OCI-LY3 (cell line): Measurements from ENCODE around the gene DHX8.

Source experiments
- H2AFZ ChIP-seq: fragments of 200-600, 300-600 bp; shearing (Covaris generic); 2 replicates; pipeline ENCODE4 v1.6.0; 2014; ENCODE audit warnings: antibody characterized with exemption, low read depth, low read length
- H3K27ac ChIP-seq: fragments of 200-600, 300-600 bp; sonication (generic); 2 replicates; pipeline ENCODE4 v1.5.1; 2014; ENCODE audit warnings: mild to moderate bottlenecking, low read length, moderate library complexity, mixed read lengths
- H3K27me3 ChIP-seq: fragments of 200-600, 300-600 bp; sonication (generic); 2 replicates; pipeline ENCODE4 v1.6.1; 2014; ENCODE audit warnings: low read depth, low read length, mixed read lengths
- H3K36me3 ChIP-seq: fragments of 200-600, 300-600 bp; sonication (generic); replicated peaks from 2 replicates; pipeline ENCODE3; 2014; ENCODE audit warnings: low read depth, low read length, mixed read lengths
- H3K4me1 ChIP-seq: fragments of 300-600, 200-600 bp; sonication (generic); 2 replicates; pipeline ENCODE4 v1.6.1; 2014; ENCODE audit warnings: low read length, mixed read lengths
- H3K4me2 ChIP-seq: fragments of 200-600, 300-600 bp; sonication (generic); 2 replicates; pipeline ENCODE4 v1.6.1; 2014; ENCODE audit warnings: low read length, mixed read lengths
- H3K4me3 ChIP-seq: fragments of 300-600, 200-600 bp; sonication (generic); 2 replicates; pipeline ENCODE4 v1.5.1; 2014; ENCODE audit warnings: antibody characterized with exemption, mild to moderate bottlenecking, low read length, moderate library complexity
- H3K79me2 ChIP-seq: fragments of 300-600, 200-600 bp; shearing (Covaris generic); 2 replicates; pipeline ENCODE4 v1.6.1; 2014; ENCODE audit warnings: mild to moderate bottlenecking, low read length, mixed read lengths
- H3K9ac ChIP-seq: fragments of 300-600, 200-600 bp; shearing (Covaris generic); 2 replicates; pipeline ENCODE4 v1.6.0; 2014; ENCODE audit warnings: mild to moderate bottlenecking, low read length, moderate library complexity
- H3K9me3 ChIP-seq: fragments of 200-600, 300-600 bp; shearing (Covaris generic); 2 replicates; pipeline ENCODE4 v1.6.1; 2014; ENCODE audit warnings: low read length, mixed read lengths; ENCODE audit not compliant: insufficient read depth
- H4K20me1 ChIP-seq: fragments of 200-600, 300-600 bp; sonication (generic); 2 replicates; pipeline ENCODE4 v1.6.1; 2016; ENCODE audit warnings: low read length, mixed read lengths; ENCODE audit not compliant: insufficient read depth
- CTCF ChIP-seq: fragments of 200-600, 300-600 bp; sonication (generic); IDR thresholded peaks from 2 replicates; pipeline ENCODE4 v1.5.1; 2014; ENCODE audit warnings: antibody characterized with exemption, low read length, low read depth
- EZH2phosphoT487 ChIP-seq: fragments of 200-600 bp; shearing (Covaris generic); IDR thresholded peaks from 2 replicates; pipeline ENCODE4 v1.6.1; 2018; ENCODE audit warnings: antibody characterized with exemption, mixed run types, low read depth

Gene DHX8

GRCh38 chr17:43521389-43521788, 37.6 kb downstream of the DHX8 start:
- Histone ChIP-seq H3K36me3 (peaks cover 39% of the 10 kb centered on the region), H3K4me3 (no peak overlapping the region), H3K79me2 (no peaks in the 10 kb centered on the region), H4K20me1 (peaks cover 4% of the 10 kb centered on the region), H3K27me3 (no peaks in the 10 kb centered on the region), H3K4me2 (no peak overlapping the region), H3K9ac (no peak overlapping the region), H3K4me1 (peaks cover 28% of the 10 kb centered on the region), H2AFZ (no peak overlapping the region), H3K9me3 (no peaks in the 10 kb centered on the region), H3K27ac (no peak overlapping the region)
- TF ChIP-seq CTCF = no peak
- TF ChIP-seq EZH2phosphoT487 = no peak

- Histone ChIP-seq H3K27ac (no peak overlapping the region), H3K9me3 (no peaks in the 10 kb centered on the region), H3K4me1 (no peaks in the 10 kb centered on the region), H2AFZ (no peak overlapping the region), H3K27me3 (no peaks in the 10 kb centered on the region), H3K79me2 (no peaks in the 10 kb centered on the region), H3K4me2 (no peak overlapping the region), H3K36me3 (peaks cover 30% of the 10 kb centered on the region), H3K4me3 (no peak overlapping the region), H4K20me1 (no peaks in the 10 kb centered on the region), H3K9ac (no peak overlapping the region)
- no peak for TF ChIP-seq CTCF
- no peak for TF ChIP-seq EZH2phosphoT487
These were observed 41.3 kb downstream of the DHX8 start for GRCh38 chr17:43524945-43525575.

- Histone ChIP-seq H3K27ac (no peak overlapping the region), H3K4me1 (no peaks in the 10 kb centered on the region), H3K79me2 (no peaks in the 10 kb centered on the region), H3K4me3 (no peak overlapping the region), H3K9ac (no peak overlapping the region), H3K36me3 (peaks cover 16% of the 10 kb centered on the region), H3K27me3 (no peaks in the 10 kb centered on the region), H4K20me1 (no peaks in the 10 kb centered on the region), H3K9me3 (no peaks in the 10 kb centered on the region), H3K4me2 (no peak overlapping the region), H2AFZ (no peak overlapping the region)
- no peak for TF ChIP-seq EZH2phosphoT487
- no peak for TF ChIP-seq CTCF
These were observed 43.3 kb downstream of the DHX8 start for GRCh38 chr17:43526886-43527648.

- no peak overlapping the region for H3K4me3 ChIP-seq
- TF ChIP-seq CTCF (no peak), EZH2phosphoT487 (no peak)
These were observed 44.7 kb downstream of the DHX8 start for GRCh38 chr17:43528319-43528987.

More at GRCh38 chr17:43528319-43528987, 44.7 kb downstream of the DHX8 start:
- Histone ChIP-seq H2AFZ (no peak overlapping the region), H3K9ac (no peak overlapping the region), H3K36me3 (peaks cover 8% of the 10 kb centered on the region), H3K4me1 (no peaks in the 10 kb centered on the region), H4K20me1 (no peaks in the 10 kb centered on the region), H3K9me3 (no peaks in the 10 kb centered on the region), H3K79me2 (no peaks in the 10 kb centered on the region), H3K4me2 (no peak overlapping the region), H3K27ac (no peak overlapping the region), H3K27me3 (no peaks in the 10 kb centered on the region)
